Panc1 (cell line): Measurements from ENCODE around the gene OR13A1. TPM values are rescaled to one million over a fixed set of nuclear protein-coding genes. Genes with fewer than 3 reads are reported as not detected.
"Not testable (repeated sequence)": the region's sequence is repeated elsewhere in the genome, so short reads cannot be mapped to it uniquely, and the experiment has no call there.

Experiments
- ATAC-seq: fragments of 200-7000 bp; cut with Tn5 transposase; 2 replicates; pipeline ENCODE4 v1.9.1; 2020; ENCODE audit warnings: mild to moderate bottlenecking, moderate library complexity
- BruUV-seq: library from RNA; stranded (reverse); fragments of 400-500 nt; replicated peaks from 2 replicates; lab custom pipeline; 2021; lab: Mats Ljungman, UMichigan
- CTCF ChIA-PET: fragments of 300-600 bp; sonication (Branson Sonifier 250); formaldehyde crosslinking; loops from one replicate; lab custom pipeline; 2022; ENCODE audit warnings: antibody characterized with exemption; lab: Charles Lee
- POLR2A ChIA-PET: fragments of 300-600 bp; sonication (Branson Sonifier 250); formaldehyde crosslinking; loops from one replicate; lab custom pipeline; 2022; ENCODE audit warnings: antibody characterized with exemption; lab: Charles Lee
- DNase-seq: peaks from one replicate; pipeline ENCODE4 v3.0.0-alpha.2; 2010; ENCODE audit warnings: low read depth, low spot score
- H3K27ac ChIP-seq: 2 replicates; pipeline ENCODE4 v1.5.1; 2011; ENCODE audit warnings: mild to moderate bottlenecking, low read length, inconsistent platforms
- H3K27me3 ChIP-seq: fragments of 200-500 bp; sonication (Bioruptor generic); 2 replicates; pipeline ENCODE4 v1.6.0; 2014; ENCODE audit warnings: low read length, inconsistent platforms; ENCODE audit not compliant: control insufficient read depth, insufficient read depth
- H3K36me3 ChIP-seq: fragments of 200-500 bp; sonication (Bioruptor generic); 2 replicates; pipeline ENCODE4 v1.5.1; 2014; ENCODE audit warnings: inconsistent platforms, mild to moderate bottlenecking, low read length, moderate library complexity; ENCODE audit not compliant: control insufficient read depth, insufficient read depth
- H3K4me1 ChIP-seq: 2 replicates; pipeline ENCODE4 v1.5.1; 2011; ENCODE audit warnings: inconsistent platforms, mild to moderate bottlenecking, low read length, moderate library complexity; ENCODE audit not compliant: control insufficient read depth, insufficient read depth
- H3K4me3 ChIP-seq, 2 experiments: 2 replicates each; pipeline ENCODE4 v1.5.1; 2011 to 2012; ENCODE audit warnings: low read depth in 2 of 2, low read length in 2 of 2, mild to moderate bottlenecking in 2 of 2, inconsistent platforms in 1 of 2, moderate library complexity in 1 of 2
- H3K9me3 ChIP-seq: fragments of 200-500 bp; sonication (Bioruptor generic); 2 replicates; pipeline ENCODE4 v1.5.1; 2014; ENCODE audit warnings: low read depth, mild to moderate bottlenecking, inconsistent platforms, low read length, moderate library complexity; ENCODE audit not compliant: control insufficient read depth, insufficient read depth
- POLR2AphosphoS5 ChIP-seq: IDR thresholded peaks from 2 replicates; pipeline ENCODE4 v1.6.1; 2012; ENCODE audit warnings: mild to moderate bottlenecking, low read depth, low read length, moderate library complexity
- SIN3A ChIP-seq: IDR thresholded peaks from 2 replicates; pipeline ENCODE4 v1.6.1; 2012; ENCODE audit warnings: low read depth, mild to moderate bottlenecking, low read length, moderate library complexity, borderline replicate concordance; ENCODE audit not compliant: insufficient read depth
- TCF7L2 ChIP-seq: IDR thresholded peaks from 2 replicates; pipeline ENCODE4 v1.6.1; 2011; ENCODE audit warnings: mild to moderate bottlenecking, low read depth, low read length, inconsistent platforms
- in situ Hi-C: cut with HindIII; loops from 2 replicates; pipeline ENCODE4 v1.10.0; 2016; ENCODE audit warnings: low sequenced_read_pairs, low pct_unique_long_range_greater_than_20kb
- intact Hi-C: fragments of 100-400 bp; cut with micrococcal nuclease; formaldehyde crosslinking; loops from one replicate; pipeline ENCODE4 v1.10.0; 2022; ENCODE audit not compliant: unreplicated experiment
- total RNA-seq: library from RNA; stranded (reverse); gene quantifications from one replicate; pipeline ENCODE4 v1.2.1, GENCODE V29; 2021; ENCODE audit not compliant: unreplicated experiment
- TF ChIP-seq, protein P1 (sequence below): fragments of 450-650 bp; IDR thresholded peaks from 2 replicates; pipeline ENCODE4 v1.5.1; 2017; ENCODE audit warnings: mild to moderate bottlenecking
- TF ChIP-seq, protein P2 (sequence below), 2 experiments: IDR thresholded peaks; 2 replicates each; pipeline ENCODE4 v1.6.1; 2011 to 2012; ENCODE audit warnings: low read depth in 2 of 2, control low read depth in 1 of 2, low read length in 1 of 2, mild to moderate bottlenecking in 1 of 2, moderate library complexity in 1 of 2; ENCODE audit not compliant: insufficient read depth in 1 of 2

Gene OR13A1
- total RNA-seq, 1 experiment from 2014 or later: not detected

DNA sequence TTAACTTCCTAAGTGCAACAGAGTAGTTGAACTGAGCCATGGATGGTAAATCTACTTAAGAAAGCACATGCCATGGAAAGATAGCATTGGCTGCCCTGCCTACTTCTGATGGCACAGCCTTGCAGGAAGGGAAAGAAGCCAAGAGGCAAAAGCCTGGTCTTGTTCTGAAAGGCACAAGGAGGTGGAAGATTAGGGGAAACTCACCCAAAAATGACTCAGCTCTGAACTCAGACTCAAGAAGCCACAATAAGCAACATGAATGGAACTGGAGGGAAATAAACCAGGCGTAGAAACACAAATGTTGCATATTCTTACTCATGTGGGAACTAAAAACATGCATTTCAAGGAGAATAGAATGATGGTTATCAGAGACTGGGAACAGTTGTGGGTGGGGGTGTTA lies 37.8 kb upstream of the OR13A1 start:
- CTCF ChIA-PET: no interaction called here
- in situ Hi-C loops: no loop called here
- intact Hi-C loops: loop anchor here (10.0 kb wide), 1 partner anchor 62 kb away; no protein-coding TSS in a partner anchor

DNA sequence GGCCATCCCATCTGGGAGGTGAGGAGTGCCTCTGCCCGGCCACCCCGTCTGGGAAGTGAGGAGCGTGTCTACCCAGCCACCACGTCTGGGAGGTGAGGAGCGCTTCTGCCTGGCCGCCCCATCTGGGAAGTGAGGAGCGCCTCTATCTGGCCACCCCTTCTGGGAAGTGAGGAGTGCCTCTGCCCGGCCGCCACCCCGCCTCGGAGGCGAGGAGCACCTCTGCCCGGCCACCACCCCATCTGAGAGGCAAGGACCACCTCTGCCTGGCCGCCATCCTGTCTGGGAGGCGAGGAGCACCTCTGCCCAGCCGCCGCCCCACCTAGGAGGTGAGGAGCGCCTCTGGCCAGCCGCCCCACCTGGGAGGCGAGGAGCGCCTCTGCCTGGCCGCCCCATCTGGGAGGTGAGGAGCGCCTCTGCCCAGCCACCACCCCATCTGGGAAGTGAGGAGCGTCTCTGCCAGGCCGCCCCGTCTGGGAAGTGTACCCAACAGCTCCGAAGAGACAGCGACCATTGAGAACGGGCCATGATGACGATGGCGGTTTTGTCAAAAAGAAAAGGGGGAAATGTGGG lies 32.9 kb upstream of the OR13A1 start:
- ATAC-seq, H3K27ac ChIP-seq, POLR2A ChIA-PET, H3K4me3 ChIP-seq, BruUV-seq, in situ Hi-C loops, H3K4me1 ChIP-seq, intact Hi-C loops, H3K36me3 ChIP-seq, H3K9me3 ChIP-seq, DNase-seq, CTCF ChIA-PET, H3K27me3 ChIP-seq: not testable (repeated sequence)

More for the DNA sequence above, 37.8 kb upstream of the OR13A1 start:
- ATAC-seq (no peak), DNase-seq (no peak)
- Histone ChIP-seq H3K4me1 (no peaks in the 10 kb centered on the region), H3K27me3 (peaks cover 23% of the 10 kb centered on the region), H3K36me3 (no peaks in the 10 kb centered on the region), H3K9me3 (no peaks in the 10 kb centered on the region), H3K4me3 (no peak overlapping the region), H3K27ac (no peak overlapping the region)
- TF ChIP-seq POLR2AphosphoS5 (no peak), SIN3A (no peak), TCF7L2 (no peak)
- TF ChIP-seq, protein P1, sequence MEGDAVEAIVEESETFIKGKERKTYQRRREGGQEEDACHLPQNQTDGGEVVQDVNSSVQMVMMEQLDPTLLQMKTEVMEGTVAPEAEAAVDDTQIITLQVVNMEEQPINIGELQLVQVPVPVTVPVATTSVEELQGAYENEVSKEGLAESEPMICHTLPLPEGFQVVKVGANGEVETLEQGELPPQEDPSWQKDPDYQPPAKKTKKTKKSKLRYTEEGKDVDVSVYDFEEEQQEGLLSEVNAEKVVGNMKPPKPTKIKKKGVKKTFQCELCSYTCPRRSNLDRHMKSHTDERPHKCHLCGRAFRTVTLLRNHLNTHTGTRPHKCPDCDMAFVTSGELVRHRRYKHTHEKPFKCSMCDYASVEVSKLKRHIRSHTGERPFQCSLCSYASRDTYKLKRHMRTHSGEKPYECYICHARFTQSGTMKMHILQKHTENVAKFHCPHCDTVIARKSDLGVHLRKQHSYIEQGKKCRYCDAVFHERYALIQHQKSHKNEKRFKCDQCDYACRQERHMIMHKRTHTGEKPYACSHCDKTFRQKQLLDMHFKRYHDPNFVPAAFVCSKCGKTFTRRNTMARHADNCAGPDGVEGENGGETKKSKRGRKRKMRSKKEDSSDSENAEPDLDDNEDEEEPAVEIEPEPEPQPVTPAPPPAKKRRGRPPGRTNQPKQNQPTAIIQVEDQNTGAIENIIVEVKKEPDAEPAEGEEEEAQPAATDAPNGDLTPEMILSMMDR: no peak
- TF ChIP-seq, protein P2, sequence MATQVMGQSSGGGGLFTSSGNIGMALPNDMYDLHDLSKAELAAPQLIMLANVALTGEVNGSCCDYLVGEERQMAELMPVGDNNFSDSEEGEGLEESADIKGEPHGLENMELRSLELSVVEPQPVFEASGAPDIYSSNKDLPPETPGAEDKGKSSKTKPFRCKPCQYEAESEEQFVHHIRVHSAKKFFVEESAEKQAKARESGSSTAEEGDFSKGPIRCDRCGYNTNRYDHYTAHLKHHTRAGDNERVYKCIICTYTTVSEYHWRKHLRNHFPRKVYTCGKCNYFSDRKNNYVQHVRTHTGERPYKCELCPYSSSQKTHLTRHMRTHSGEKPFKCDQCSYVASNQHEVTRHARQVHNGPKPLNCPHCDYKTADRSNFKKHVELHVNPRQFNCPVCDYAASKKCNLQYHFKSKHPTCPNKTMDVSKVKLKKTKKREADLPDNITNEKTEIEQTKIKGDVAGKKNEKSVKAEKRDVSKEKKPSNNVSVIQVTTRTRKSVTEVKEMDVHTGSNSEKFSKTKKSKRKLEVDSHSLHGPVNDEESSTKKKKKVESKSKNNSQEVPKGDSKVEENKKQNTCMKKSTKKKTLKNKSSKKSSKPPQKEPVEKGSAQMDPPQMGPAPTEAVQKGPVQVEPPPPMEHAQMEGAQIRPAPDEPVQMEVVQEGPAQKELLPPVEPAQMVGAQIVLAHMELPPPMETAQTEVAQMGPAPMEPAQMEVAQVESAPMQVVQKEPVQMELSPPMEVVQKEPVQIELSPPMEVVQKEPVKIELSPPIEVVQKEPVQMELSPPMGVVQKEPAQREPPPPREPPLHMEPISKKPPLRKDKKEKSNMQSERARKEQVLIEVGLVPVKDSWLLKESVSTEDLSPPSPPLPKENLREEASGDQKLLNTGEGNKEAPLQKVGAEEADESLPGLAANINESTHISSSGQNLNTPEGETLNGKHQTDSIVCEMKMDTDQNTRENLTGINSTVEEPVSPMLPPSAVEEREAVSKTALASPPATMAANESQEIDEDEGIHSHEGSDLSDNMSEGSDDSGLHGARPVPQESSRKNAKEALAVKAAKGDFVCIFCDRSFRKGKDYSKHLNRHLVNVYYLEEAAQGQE (IDR thresholded peaks at IDR 0.05; ENCODE audit: insufficient read depth in 1 of 2, low read depth in 2 of 2, low read length in 1 of 2): no peak
- POLR2A ChIA-PET: no interaction called here
- BruUV-seq: no TSS peak

DNA sequence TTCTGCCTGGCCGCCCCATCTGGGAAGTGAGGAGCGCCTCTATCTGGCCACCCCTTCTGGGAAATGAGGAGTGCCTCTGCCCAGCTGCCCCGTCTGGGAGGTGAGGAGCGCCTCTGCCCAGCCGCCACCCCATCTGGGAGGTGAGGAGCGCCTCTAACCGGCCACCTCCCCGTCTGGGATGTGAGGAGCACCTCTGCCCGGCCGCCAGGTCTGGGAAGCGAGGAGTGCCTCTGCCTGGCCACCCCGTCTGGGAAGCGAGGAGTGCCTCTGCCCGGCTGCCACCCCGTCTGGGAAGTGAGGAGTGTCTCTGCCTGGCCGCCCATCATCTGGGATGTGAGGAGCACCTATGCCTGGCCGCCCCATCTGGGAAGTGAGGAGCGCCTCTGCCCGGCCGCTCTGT lies 32.1 kb upstream of the OR13A1 start:
- POLR2A ChIA-PET, CTCF ChIA-PET, H3K4me1 ChIP-seq, H3K27ac ChIP-seq, in situ Hi-C loops, DNase-seq, H3K27me3 ChIP-seq, BruUV-seq, H3K36me3 ChIP-seq, ATAC-seq, H3K9me3 ChIP-seq, intact Hi-C loops, H3K4me3 ChIP-seq: not testable (repeated sequence)

DNA sequence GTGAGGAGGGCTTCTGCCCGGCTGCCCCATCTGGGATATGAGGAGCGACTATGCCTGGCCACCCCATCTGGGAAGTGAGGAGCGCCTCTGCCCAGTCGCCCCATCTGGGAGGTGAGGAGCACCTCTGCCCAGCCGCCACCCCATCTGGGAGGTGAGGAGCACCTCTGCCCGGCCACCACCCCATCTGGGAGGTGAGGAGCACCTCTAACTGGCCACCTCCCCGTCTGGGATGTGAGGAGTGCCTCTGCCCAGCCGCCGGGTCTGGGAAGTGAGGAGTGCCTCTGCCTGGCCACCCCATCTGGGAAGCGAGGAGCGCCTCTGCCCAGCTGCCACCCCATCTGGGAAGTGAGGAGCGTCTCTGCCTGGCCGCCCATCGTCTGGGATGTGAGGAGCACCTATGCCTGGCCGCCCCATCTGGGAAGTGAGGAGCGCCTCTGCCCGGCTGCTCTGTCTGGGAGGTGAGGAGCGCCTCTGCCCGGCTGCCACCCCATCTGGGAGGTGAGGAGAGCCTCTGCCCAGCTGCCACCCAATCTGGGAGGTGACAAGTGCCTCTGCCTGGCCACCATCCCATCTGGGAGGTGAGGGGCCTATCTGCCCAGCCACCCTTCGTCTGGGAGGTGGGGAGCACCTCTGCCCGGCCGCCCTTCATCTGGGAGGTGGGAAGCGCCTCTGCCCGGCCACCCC lies 31.4 kb upstream of the OR13A1 start:
- POLR2A ChIA-PET, ATAC-seq, BruUV-seq, H3K9me3 ChIP-seq, H3K27ac ChIP-seq, in situ Hi-C loops, H3K4me3 ChIP-seq, DNase-seq, H3K36me3 ChIP-seq, intact Hi-C loops, H3K4me1 ChIP-seq, CTCF ChIA-PET, H3K27me3 ChIP-seq: not testable (repeated sequence)

DNA sequence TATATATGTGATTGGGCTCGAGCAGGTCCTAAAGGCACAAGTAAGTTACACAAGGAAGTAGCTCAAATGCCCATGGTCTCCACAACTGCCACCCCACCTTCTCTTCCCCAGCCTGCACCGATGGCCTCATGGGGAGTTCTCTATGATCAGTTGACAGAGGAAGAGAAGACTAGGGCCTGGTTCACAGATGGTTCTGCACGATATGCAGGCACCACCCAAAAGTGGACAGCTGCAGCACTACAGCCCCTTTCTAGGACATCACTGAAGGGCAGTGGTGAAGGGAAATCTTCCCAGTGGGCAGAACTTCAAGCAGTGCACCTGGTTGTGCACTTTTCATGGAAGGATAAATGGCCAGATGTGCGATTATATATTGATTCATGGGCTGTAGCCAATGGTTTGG lies 25.0 kb upstream of the OR13A1 start:
- H3K27ac ChIP-seq, CTCF ChIA-PET, H3K36me3 ChIP-seq, in situ Hi-C loops, ATAC-seq, H3K4me1 ChIP-seq, BruUV-seq, POLR2A ChIA-PET, H3K27me3 ChIP-seq, H3K9me3 ChIP-seq, intact Hi-C loops, H3K4me3 ChIP-seq, DNase-seq: not testable (repeated sequence)
